ENCODE measurements around the gene INPP5A.

Gene INPP5A

DNA sequence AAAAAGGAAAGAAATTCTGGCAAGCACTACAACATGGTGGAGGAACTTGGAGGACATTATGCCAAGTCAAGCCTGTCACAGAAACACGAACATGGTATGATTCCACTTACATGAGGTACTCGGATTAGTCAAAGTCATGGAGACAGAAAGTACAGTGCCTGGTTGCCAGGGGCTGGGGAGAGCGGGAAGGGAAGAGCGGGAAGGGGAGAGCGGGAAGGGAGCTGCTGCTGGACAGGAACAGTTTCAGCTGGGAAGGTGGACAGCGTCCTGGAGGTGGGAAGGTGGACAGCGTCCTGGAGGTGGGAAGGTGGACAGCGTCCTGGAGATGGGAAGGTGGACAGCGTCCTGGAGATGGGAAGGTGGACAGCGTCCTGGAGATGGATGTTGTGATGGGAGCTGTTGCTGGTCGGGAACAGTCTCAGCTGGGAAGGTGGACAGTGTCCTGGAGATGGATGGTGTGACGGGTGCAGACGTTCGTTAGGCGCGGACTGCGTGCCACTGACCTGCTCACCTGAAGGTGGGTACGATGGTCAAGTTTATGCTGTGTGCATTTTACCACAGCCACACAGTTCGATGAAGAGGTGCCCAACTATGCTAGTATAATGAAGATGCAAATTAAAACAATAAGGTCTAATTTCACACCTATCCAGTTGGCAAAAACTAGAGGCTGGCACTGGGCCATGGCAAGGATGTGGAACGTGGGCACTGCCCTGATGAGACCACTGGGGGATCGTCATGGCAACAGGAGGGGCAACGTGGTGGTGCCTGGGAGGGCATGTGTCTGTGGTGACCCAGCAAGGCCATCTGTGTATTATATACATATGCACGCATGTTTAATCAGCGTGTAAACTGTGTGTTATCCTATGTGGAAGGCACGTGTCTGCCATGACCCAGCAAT lies 144.5 kb downstream of the INPP5A start:
- H3K4me1 Mint-ChIP-seq, result peaks cover 22 to 33% of the 10 kb centered on the region in 2 donors
- H3K36me3 Mint-ChIP-seq, result peaks cover 15 to 22% of the 10 kb centered on the region in 2 donors
- no peak overlapping the region for H3K27ac Mint-ChIP-seq
- DNase-seq, result no peak
- H3K27me3 Mint-ChIP-seq, result no peaks in the 10 kb centered on the region
- no peak overlapping the region for H3K4me3 Mint-ChIP-seq
- no peak for ATAC-seq (replicated peaks)
- H3K9me3 Mint-ChIP-seq, result no peaks in the 10 kb centered on the region

DNA sequence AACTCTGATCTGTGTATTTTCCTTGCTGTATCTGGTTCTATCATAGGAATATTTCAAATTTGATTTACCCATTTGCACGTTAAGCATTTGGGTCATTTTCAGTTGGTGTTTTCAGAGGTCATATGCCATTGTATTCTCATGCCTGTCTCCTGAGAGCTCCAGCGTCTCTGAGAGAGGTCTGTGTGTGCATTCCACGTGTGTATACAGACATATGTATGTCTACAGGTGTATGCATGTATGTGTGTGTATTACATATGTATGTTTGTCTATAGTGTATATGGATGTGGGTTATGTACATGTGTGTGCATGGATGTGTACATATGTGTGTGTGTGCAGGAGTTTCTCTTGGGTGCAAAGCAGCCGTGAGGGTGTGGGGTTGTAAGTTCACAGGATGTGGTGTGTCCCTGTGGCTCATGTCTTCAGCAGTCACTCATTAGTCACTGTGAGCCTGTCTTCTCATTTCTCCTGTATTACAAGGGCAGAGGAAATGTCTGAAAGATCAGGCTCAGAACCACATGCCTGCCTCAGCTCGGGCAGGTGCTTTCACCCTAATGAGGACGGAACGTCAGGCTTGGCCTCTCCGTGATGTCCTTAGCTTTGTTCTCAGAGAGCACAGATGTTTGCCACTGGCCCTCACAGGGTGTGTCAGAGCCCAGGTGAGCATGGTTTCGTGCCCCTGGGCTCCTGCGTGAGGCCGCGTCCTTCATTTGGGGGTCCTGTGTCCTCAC lies 146.7 kb downstream of the INPP5A start:
- Mint-ChIP-seq H3K9me3 (peaks cover 0 to 4% of the 10 kb centered on the region in 2 donors), H3K36me3 (peaks cover 10 to 19% of the 10 kb centered on the region in 2 donors), H3K4me1 (peaks cover 23 to 36% of the 10 kb centered on the region in 2 donors), H3K27ac (peak overlapping the region; percentile 25), H3K27me3 (no peaks in the 10 kb centered on the region), H3K4me3 (no peak overlapping the region)
- ATAC-seq (replicated peaks) (peak; percentile 78 to 89), DNase-seq (no peak)

DNA sequence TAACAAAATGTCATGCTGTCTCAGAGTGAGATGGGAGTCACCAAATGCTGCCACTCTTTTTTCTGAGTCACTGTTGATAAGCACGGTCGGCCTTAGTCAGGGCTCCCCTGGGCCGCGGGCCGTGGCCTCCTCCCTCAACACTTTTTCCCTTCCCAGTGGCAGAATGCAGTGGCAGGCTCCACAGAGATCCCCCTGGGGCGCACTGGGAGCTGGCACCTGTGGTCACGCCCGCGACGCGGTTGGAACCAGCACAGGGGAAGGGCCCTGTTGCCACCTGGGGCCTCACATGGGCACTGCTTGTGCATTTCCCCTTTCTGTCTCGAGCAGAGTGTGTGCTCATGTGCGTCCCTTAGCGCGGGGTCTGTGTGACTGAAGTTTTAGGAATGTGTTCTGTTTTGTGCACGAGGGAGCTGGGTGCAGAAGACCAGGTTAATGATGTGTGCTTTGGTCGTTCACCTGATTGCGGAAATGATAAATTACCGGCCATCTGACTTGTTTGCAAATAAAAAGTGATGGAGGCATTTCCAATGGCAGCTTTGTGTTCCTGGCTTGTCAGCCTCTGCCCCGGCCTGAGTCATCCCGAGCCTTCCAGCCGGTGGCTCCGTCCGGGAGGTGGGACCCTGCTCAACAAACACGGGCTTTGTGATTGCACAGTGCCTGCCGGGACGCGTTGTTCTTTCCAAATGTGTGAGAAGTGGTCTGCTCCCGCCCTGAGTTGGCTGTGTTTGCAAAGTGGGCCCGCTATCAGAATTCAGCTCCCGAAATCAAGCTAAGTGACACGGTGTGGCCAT lies 147.7 kb downstream of the INPP5A start:
- H3K4me3 Mint-ChIP-seq, result peak overlapping the region in 1 of 2 donors; percentile 28
- peak overlapping the region; percentile 37 for H3K27ac Mint-ChIP-seq
- no peaks in the 10 kb centered on the region for H3K27me3 Mint-ChIP-seq
- ATAC-seq (replicated peaks) (peak; percentile 82 to 91), DNase-seq (peak; percentile 31)
- H3K36me3 Mint-ChIP-seq, result peaks cover 11 to 20% of the 10 kb centered on the region in 2 donors
- H3K4me1 Mint-ChIP-seq, result peaks cover 23 to 36% of the 10 kb centered on the region in 2 donors
- H3K9me3 Mint-ChIP-seq, result peaks cover 0 to 4% of the 10 kb centered on the region in 2 donors

DNA sequence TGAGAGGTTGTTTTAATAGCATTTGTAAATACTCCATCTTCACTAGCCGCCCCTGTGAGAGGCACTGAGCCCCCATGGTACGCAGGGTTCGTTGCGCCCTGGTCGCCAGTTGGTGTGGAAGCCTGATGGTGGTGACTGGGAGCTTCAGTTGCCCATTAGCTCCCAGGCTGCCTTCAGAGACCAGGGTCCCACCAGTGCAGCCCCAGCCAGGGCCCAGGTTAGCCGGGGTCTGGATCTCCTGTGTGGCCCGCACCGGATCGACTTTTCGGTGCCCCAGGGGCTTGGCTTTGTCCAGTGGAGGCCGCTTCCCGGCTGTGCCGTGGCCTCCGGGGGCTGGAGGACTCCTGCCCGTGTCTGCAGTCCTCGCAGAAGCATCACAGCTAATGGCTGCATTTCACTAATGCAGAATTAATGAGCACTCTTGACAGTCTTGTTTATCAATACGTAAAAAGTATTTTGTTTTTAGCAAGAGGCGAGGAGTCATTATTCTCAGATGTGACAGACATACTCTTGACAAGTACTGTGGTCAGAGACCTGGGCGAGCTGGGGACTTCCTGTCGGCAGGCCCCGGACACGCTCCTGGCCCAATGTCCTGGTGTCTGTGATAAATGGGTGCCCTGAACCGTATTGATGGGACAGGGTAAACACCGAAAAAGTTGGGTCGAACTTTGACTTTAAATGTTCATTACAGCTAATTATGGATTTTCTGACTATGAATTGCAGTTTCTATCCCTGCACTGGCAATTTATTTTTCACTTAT lies 148.5 kb downstream of the INPP5A start:
- Mint-ChIP-seq H3K4me1 (peaks cover 23 to 36% of the 10 kb centered on the region in 2 donors), H3K27ac (no peak overlapping the region), H3K4me3 (no peak overlapping the region), H3K36me3 (peaks cover 19 to 27% of the 10 kb centered on the region in 2 donors), H3K27me3 (no peaks in the 10 kb centered on the region), H3K9me3 (peaks cover 0 to 4% of the 10 kb centered on the region in 2 donors)
- no peak for ATAC-seq (replicated peaks)
- no peak for DNase-seq

DNA sequence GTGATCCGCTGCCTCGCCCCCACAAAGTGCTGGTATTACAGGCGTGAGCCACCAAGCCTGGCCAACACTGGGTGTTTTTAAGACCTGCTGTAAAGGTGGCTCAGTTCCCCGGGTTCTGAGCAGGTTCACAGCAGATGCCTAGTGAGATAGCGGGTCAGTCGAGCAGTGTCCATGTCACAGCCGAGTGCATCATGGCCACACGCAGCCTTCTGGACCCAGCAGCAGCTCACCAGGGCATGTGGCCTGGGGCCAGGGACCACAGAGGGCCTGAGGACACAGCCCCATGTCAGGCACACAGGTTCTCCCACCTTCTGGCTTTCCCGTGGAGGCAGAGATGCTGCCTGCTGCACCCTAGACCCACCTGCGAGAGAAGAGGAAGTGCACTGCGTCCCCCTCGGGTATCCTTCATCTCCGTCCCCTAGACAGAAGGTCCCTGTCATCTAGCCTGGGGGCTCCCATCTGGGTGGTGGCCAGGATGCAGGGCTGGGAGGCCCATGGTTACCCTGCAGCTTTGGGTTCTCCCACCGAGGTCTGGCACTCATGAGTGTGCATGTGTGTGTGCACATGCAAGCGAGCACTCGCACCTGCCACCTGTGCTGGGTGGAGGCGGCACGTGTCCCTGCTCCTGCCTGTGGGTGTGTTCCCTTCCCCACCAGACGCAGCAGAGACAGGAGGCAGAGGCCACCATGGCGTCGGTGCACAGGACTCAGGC lies 149.8 kb downstream of the INPP5A start:
- Mint-ChIP-seq H3K4me3 (no peak overlapping the region), H3K36me3 (peaks cover 21 to 29% of the 10 kb centered on the region in 2 donors), H3K27me3 (no peaks in the 10 kb centered on the region), H3K9me3 (peaks cover 4 to 11% of the 10 kb centered on the region in 2 donors), H3K4me1 (peaks cover 19 to 30% of the 10 kb centered on the region in 2 donors), H3K27ac (no peak overlapping the region)
- no peak for DNase-seq
- ATAC-seq (replicated peaks), result no peak

DNA sequence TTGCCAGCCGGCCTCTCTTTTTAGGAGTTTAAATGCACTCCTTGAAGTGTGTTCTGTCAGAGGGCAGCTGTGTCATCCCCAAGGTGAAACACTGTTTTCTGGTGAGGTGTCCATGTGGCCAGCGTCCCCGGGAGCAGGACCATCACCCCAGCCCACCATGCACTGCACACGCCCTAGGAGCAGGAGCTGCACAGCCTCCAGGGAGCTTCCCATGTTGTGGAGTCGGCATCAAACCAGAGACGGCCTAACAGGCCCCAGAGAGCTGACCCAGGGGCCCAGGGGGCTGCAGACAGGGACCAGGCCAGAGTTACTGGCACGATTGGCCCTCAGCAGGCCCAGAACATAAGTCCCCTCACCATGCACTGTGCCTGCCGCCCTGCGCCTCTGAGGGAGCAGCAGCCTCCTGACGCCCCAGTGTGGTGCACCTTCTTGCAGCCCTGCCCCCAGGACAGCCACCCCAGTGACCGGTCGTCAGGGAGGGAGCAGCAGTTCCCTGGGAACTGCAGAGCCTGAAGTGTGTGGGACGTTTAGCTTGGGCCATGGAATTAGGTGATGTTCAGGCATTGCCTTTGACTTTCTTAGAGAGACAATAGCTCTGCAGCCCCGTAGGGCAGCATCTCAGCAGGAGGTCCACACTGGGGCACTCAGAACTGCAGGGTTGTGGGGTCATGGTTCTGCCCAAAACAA lies 150.4 kb downstream of the INPP5A start:
- DNase-seq, result no peak
- Mint-ChIP-seq H3K27me3 (no peaks in the 10 kb centered on the region), H3K27ac (no peak overlapping the region), H3K9me3 (peaks cover 5 to 15% of the 10 kb centered on the region in 2 donors), H3K4me1 (peaks cover 19 to 30% of the 10 kb centered on the region in 2 donors), H3K4me3 (no peak overlapping the region), H3K36me3 (peaks cover 23 to 32% of the 10 kb centered on the region in 2 donors)
- no peak for ATAC-seq (replicated peaks)

DNA sequence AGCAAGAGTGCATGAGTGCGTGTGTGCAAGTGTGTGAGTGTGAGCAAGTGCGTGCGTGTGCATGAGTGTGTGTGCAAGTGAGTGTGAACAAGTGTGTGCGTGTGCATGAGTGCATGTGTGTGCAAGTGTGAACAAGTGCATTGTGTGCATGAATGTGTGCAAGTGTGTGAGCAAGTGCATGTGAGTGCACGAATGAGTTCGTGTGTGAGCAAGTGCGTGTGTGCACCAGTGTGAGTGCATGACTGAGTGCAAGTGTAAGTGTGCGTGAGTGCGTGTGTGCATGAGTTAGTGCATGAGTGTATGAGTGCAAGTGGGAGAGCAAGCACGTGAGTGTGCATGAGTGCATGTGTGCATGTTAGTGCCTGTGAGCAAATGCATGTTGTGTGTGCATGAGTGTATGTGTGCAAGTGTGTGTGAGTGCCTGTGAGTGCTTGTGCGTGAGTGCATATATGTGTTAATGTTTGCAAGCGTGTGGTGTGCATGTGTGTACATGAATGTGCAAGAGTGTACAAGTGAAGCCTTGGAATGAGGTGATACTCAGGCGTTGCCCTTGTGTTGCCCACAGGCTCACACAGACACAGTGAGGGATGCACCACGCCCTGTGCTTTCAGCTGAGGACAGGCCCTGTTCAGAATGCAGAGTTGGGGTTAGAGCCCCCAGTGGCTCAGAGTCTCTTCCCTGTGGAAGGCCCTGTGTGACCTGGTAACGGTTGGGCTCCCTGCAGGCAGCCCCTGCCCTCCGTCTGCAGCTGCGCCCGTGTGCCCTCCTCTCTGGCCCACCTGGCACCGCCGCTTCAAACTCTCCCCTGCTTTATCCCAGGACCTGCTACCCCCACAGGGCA lies 151.2 kb downstream of the INPP5A start:
- no peak overlapping the region for H3K4me3 Mint-ChIP-seq
- no peaks in the 10 kb centered on the region for H3K27me3 Mint-ChIP-seq
- H3K36me3 Mint-ChIP-seq, result peaks cover 25 to 35% of the 10 kb centered on the region in 2 donors
- no peak overlapping the region for H3K27ac Mint-ChIP-seq
- DNase-seq (no peak), ATAC-seq (replicated peaks) (no peak)
- H3K9me3 Mint-ChIP-seq, result peaks cover 7 to 19% of the 10 kb centered on the region in 2 donors
- peaks cover 17 to 25% of the 10 kb centered on the region in 2 donors for H3K4me1 Mint-ChIP-seq

DNA sequence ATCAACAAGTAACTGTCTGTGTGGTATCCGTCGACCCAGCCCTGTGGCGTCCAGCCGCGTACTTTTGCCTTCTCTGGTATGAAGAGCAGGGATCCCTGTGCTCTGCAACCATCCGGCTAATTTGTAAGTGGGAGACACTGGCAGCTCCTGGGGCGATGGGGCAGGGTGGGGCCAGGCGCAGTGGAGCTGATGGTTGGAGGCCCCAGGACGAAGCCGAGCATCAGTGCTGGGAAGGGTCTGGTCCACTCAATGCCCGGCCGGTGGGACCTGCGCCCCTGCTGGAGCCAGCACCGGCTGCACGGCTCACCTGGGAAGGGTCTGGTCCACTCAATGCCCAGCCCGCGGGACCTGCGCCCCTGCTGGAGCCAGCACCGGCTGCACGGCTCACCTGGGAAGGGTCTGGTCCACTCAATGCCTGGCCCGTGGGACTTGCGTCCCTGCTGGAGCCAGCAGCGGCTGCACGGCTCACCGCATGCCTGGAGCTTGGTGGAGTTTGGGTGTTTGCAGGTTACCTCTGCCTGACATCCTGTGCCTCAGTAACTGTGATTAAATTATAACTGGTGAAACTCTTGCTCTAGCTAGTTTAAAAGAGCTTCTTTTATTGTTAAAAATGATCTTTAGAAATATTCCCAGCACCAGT lies 152.3 kb downstream of the INPP5A start:
- no peak for ATAC-seq (replicated peaks)

DNA sequence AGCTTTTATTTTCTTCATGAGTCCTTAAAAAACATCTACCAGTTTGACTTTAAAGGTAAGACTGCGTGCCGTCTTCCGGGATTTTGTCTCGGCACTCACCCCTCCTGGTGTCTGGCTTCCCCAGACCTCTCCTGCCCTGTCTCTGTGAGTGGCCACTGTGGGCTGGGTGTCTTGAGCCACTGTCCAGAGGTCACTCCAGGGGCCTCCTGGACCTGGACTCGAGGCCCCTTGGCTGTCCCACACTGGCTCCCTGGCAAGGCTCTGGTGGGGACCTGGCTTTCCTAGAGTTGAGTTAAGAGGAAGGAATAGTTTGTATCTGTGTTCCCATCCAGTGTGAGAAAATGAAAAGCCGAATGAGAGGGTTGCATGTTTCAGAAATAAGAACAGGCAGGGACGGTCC lies 152.8 kb downstream of the INPP5A start:
- ATAC-seq (replicated peaks), result no peak
- peaks cover 5 to 13% of the 10 kb centered on the region in 2 donors for H3K4me1 Mint-ChIP-seq
- H3K27ac Mint-ChIP-seq, result no peak overlapping the region
- DNase-seq, result no peak
- H3K9me3 Mint-ChIP-seq, result peaks cover 10 to 32% of the 10 kb centered on the region in 2 donors
- H3K27me3 Mint-ChIP-seq, result no peaks in the 10 kb centered on the region
- peaks cover 25 to 48% of the 10 kb centered on the region in 2 donors for H3K36me3 Mint-ChIP-seq
- H3K4me3 Mint-ChIP-seq, result no peak overlapping the region

More for the DNA sequence above, 152.3 kb downstream of the INPP5A start:
- no peaks in the 10 kb centered on the region for H3K27me3 Mint-ChIP-seq
- H3K4me3 Mint-ChIP-seq, result no peak overlapping the region
- H3K27ac Mint-ChIP-seq, result no peak overlapping the region
- peaks cover 8 to 18% of the 10 kb centered on the region in 2 donors for H3K4me1 Mint-ChIP-seq
- H3K9me3 Mint-ChIP-seq, result peaks cover 10 to 27% of the 10 kb centered on the region in 2 donors
- no peak for DNase-seq
- H3K36me3 Mint-ChIP-seq, result peaks cover 25 to 45% of the 10 kb centered on the region in 2 donors

DNA sequence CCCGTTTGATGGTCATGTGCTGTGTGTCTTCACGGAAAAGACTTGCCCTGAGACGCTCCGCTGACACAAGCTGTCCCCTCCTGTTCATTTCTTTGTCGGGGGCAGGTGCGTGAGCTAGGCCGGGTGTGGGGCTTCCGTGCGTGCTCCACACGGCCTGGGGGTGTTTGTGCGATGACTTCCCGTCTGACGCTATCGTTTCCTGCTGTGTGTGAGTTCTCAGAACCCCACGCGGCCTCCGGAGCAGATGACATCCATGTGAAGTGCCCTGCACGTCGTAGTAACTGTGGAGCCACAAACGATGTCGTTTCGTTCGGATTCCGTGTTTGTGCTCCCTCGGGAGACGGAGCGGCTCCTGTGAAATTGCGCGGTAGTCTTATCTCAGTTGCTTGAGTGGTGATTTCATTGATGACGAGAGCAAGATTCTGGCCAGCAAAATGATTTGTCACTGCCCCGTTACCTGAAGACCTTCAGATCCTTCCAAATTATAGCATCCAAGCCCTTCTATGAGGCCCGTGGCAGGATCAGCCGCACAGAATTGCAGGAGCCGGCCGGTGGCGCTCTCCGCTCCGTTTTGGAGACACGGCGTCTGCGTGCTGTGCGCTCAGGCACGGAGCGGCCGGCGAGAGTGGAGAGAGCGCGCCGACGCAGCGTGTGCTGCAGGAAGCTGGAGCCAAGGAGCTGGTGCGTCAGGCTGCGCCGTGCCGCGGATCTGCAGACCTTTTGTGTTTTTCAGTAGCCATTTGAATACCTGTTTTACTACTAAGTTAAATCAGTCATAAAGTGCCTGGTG lies 153.4 kb downstream of the INPP5A start:
- no peak overlapping the region for H3K4me3 Mint-ChIP-seq
- no peak overlapping the region for H3K27ac Mint-ChIP-seq
- no peak for DNase-seq
- H3K36me3 Mint-ChIP-seq, result peaks cover 25 to 48% of the 10 kb centered on the region in 2 donors
- no peaks in the 10 kb centered on the region for H3K27me3 Mint-ChIP-seq
- peaks cover 5 to 10% of the 10 kb centered on the region in 2 donors for H3K4me1 Mint-ChIP-seq
- H3K9me3 Mint-ChIP-seq, result peaks cover 10 to 32% of the 10 kb centered on the region in 2 donors
- ATAC-seq (replicated peaks), result no peak

DNA sequence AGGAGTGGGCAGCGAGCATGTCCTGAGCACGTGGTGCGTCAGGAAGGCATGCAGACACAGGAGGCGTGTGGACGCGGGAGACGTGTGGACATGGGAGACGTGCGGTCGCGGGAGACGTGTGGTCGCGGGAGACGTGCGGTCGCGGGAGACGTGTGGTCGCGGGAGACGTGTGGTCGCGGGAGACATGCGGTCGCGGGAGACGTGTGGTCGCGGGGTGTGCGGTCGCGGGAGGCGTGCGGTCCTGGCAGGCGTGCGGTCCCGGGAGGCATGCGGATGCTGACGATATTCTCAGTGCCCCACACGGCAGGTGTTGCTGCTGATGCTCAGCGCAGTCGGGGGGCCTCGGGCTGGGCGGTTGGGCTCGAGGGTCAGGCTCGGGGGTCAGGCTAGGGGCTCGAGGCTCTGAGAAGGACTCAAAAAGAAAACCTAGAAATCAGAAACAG lies 154.1 kb downstream of the INPP5A start:
- ATAC-seq (replicated peaks) (no peak), DNase-seq (no peak)
- peaks cover 5 to 10% of the 10 kb centered on the region in 2 donors for H3K4me1 Mint-ChIP-seq
- H3K4me3 Mint-ChIP-seq, result no peak overlapping the region
- H3K36me3 Mint-ChIP-seq, result peaks cover 25 to 48% of the 10 kb centered on the region in 2 donors
- no peaks in the 10 kb centered on the region for H3K27me3 Mint-ChIP-seq
- H3K9me3 Mint-ChIP-seq, result peaks cover 10 to 32% of the 10 kb centered on the region in 2 donors
- H3K27ac Mint-ChIP-seq, result no peak overlapping the region
